ENCODE measurements around the gene PMFBP1. TPM values are rescaled to one million over a fixed set of nuclear protein-coding genes. Genes with fewer than 3 reads are reported as not detected.

The PMFBP1 gene
- total RNA-seq, 6 donors from 2014 or later: 0.15 to 7.3 (median 1.1) TPM

GRCh38 chr16:72129976-72130656 is 41.8 kb downstream of the PMFBP1 start:
- peaks cover 0 to 8% (median 5%) of the 10 kb centered on the region in 4 donors for H3K4me1 ChIP-seq
- H3K9me3 ChIP-seq: no peaks in the 10 kb centered on the region
- no peak for DNase-seq
- H3K27me3 ChIP-seq: no peaks in the 10 kb centered on the region
- 72 to 75% methylated on average over 7 of the region's 7 CpGs for WGBS, 2 donors
- no peak for ATAC-seq (ENCODE audit: low FRiP score in 2 of 2)
- no peaks in the 10 kb centered on the region for H3K36me3 ChIP-seq
- no peak overlapping the region for H3K27ac ChIP-seq
- H3K4me3 ChIP-seq: no peak overlapping the region
- TF ChIP-seq, protein P1, sequence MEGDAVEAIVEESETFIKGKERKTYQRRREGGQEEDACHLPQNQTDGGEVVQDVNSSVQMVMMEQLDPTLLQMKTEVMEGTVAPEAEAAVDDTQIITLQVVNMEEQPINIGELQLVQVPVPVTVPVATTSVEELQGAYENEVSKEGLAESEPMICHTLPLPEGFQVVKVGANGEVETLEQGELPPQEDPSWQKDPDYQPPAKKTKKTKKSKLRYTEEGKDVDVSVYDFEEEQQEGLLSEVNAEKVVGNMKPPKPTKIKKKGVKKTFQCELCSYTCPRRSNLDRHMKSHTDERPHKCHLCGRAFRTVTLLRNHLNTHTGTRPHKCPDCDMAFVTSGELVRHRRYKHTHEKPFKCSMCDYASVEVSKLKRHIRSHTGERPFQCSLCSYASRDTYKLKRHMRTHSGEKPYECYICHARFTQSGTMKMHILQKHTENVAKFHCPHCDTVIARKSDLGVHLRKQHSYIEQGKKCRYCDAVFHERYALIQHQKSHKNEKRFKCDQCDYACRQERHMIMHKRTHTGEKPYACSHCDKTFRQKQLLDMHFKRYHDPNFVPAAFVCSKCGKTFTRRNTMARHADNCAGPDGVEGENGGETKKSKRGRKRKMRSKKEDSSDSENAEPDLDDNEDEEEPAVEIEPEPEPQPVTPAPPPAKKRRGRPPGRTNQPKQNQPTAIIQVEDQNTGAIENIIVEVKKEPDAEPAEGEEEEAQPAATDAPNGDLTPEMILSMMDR (IDR thresholded peaks at IDR 0.05): no peak
- TF ChIP-seq POLR2AphosphoS5 (IDR thresholded peaks at IDR 0.05) (no peak), EP300 (IDR thresholded peaks at IDR 0.05) (no peak), POLR2A (IDR thresholded peaks at IDR 0.05) (no peak)

DNA sequence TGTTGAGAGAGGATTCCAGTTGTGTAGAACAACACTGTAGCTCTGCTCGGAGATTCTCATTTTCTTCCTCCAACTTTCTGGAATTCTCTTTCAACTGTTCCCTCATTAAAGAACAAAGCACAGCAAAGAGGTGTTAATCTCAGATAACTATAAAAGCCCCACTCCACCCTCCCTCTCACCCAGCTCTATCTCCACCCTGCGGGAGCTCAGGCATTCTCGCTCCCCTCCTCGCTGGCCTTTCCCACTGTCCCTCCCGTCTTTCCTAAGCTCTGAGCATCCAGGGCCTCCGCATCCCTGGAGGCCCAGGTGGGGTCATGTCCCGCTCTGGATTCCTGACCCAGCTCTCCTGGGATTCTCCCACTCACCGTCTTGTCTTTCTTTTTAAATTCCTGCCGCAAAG is 43.3 kb downstream of the PMFBP1 start:
- no peak overlapping the region for H3K27ac ChIP-seq
- no peak for TF ChIP-seq POLR2A (IDR thresholded peaks at IDR 0.05)
- TF ChIP-seq, protein P1 (IDR thresholded peaks at IDR 0.05): no peak
- DNase-seq: no peak
- 78 to 91% methylated on average over 9 of the region's 9 CpGs for WGBS, 2 donors
- H3K4me1 ChIP-seq: peaks cover 0 to 10% (median 6%) of the 10 kb centered on the region in 4 donors
- no peaks in the 10 kb centered on the region for H3K27me3 ChIP-seq
- H3K4me3 ChIP-seq: no peak overlapping the region
- no peaks in the 10 kb centered on the region for H3K9me3 ChIP-seq
- ATAC-seq (ENCODE audit: low FRiP score in 2 of 2): no peak
- no peaks in the 10 kb centered on the region for H3K36me3 ChIP-seq

GRCh38 chr16:72126429-72126765 is 45.6 kb downstream of the PMFBP1 start:
- peak overlapping the region in 1 of 4 donors; percentile 25 for H3K27ac ChIP-seq

GRCh38 chr16:72125635-72126428 is 46.1 kb downstream of the PMFBP1 start:
- peak in 1 of 2 donors; percentile 36 for ATAC-seq (ENCODE audit: low FRiP score in 2 of 2)

More at GRCh38 chr16:72126429-72126765, 45.6 kb downstream of the PMFBP1 start:
- peaks cover 0 to 10% (median 6%) of the 10 kb centered on the region in 4 donors for H3K4me1 ChIP-seq
- H3K36me3 ChIP-seq: no peaks in the 10 kb centered on the region
- DNase-seq: no peak
- TF ChIP-seq, protein P1 (IDR thresholded peaks at IDR 0.05): no peak
- no peak for TF ChIP-seq POLR2AphosphoS5 (IDR thresholded peaks at IDR 0.05)
- TF ChIP-seq POLR2A (IDR thresholded peaks at IDR 0.05): peak in 1 of 4 donors; percentile 23
- peak in 1 of 4 donors; percentile 16 for TF ChIP-seq EP300 (IDR thresholded peaks at IDR 0.05)
- H3K9me3 ChIP-seq: no peaks in the 10 kb centered on the region
- ATAC-seq (ENCODE audit: low FRiP score in 2 of 2): peak in 1 of 2 donors; percentile 42
- H3K27me3 ChIP-seq: no peaks in the 10 kb centered on the region
- H3K4me3 ChIP-seq: no peak overlapping the region
- WGBS, 2 donors: 56 to 64% methylated on average over 2 of the region's 2 CpGs

More at GRCh38 chr16:72125635-72126428, 46.1 kb downstream of the PMFBP1 start:
- TF ChIP-seq, protein P1 (IDR thresholded peaks at IDR 0.05): no peak
- TF ChIP-seq POLR2A (IDR thresholded peaks at IDR 0.05) (no peak), POLR2AphosphoS5 (IDR thresholded peaks at IDR 0.05) (no peak), EP300 (IDR thresholded peaks at IDR 0.05) (no peak)
- DNase-seq: no peak
- Histone ChIP-seq H3K4me1 (peaks cover 0 to 10% (median 6%) of the 10 kb centered on the region in 4 donors), H3K4me3 (no peak overlapping the region), H3K9me3 (no peaks in the 10 kb centered on the region), H3K36me3 (no peaks in the 10 kb centered on the region), H3K27me3 (no peaks in the 10 kb centered on the region), H3K27ac (peak overlapping the region in 2 of 4 donors; percentile 25 to 67)
- WGBS, 2 donors: 80 to 85% methylated on average over 9 of the region's 9 CpGs
